ENCODE data around the gene RHPN2.

The RHPN2 gene

GRCh38 chr19:33064792-33065550, at the start of gene RHPN2:
RHPN2 (minus strand) TSS chr19:33064888; CDS start chr19:33064852, 36 bp downstream.
- Mint-ChIP-seq H3K4me1 (peaks cover 14% of the 10 kb centered on the region), H3K9me3 (no peaks in the 10 kb centered on the region), H3K4me3 (peak within 1 kb of the TSS; percentile 81), H3K27me3 (ENCODE audit: low read depth, poor library complexity) (peaks cover 66% of the 10 kb centered on the region), H3K36me3 (ENCODE audit: low read depth) (no peaks in the 10 kb centered on the region), H3K27ac (no peak within 1 kb of the TSS)
- TF ChIP-seq, protein P1, sequence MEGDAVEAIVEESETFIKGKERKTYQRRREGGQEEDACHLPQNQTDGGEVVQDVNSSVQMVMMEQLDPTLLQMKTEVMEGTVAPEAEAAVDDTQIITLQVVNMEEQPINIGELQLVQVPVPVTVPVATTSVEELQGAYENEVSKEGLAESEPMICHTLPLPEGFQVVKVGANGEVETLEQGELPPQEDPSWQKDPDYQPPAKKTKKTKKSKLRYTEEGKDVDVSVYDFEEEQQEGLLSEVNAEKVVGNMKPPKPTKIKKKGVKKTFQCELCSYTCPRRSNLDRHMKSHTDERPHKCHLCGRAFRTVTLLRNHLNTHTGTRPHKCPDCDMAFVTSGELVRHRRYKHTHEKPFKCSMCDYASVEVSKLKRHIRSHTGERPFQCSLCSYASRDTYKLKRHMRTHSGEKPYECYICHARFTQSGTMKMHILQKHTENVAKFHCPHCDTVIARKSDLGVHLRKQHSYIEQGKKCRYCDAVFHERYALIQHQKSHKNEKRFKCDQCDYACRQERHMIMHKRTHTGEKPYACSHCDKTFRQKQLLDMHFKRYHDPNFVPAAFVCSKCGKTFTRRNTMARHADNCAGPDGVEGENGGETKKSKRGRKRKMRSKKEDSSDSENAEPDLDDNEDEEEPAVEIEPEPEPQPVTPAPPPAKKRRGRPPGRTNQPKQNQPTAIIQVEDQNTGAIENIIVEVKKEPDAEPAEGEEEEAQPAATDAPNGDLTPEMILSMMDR (IDR thresholded peaks at IDR 0.05) = no peak
- DNase-seq = peak; percentile 80

DNA sequence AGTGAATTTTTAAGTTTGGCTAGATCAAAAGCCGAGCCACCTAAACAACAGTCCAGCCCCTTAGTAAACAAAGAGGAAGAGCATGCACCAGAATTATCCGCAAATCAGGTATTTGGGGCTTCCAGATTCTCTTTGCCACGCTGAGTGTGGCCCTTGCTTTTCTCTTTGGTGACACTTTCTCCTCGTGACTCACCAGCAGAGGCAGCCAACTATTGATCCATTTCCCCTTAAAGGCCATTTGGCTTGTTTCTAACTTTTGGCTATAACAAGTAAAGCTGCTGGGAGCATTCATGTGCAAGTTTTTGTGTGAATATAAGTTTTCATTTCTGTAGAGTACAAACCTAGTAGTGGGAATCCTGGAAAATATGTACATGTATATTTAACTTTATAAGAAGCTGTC, 49.6 kb upstream of the RHPN2 start:
- Mint-ChIP-seq H3K27me3 (ENCODE audit: low read depth, poor library complexity) (peaks cover 4% of the 10 kb centered on the region), H3K4me3 (no peak overlapping the region), H3K36me3 (ENCODE audit: low read depth) (peaks cover 74% of the 10 kb centered on the region), H3K4me1 (no peaks in the 10 kb centered on the region), H3K27ac (no peak overlapping the region), H3K9me3 (no peaks in the 10 kb centered on the region)
- TF ChIP-seq, protein P1 (IDR thresholded peaks at IDR 0.05) = no peak
- DNase-seq = no peak

DNA sequence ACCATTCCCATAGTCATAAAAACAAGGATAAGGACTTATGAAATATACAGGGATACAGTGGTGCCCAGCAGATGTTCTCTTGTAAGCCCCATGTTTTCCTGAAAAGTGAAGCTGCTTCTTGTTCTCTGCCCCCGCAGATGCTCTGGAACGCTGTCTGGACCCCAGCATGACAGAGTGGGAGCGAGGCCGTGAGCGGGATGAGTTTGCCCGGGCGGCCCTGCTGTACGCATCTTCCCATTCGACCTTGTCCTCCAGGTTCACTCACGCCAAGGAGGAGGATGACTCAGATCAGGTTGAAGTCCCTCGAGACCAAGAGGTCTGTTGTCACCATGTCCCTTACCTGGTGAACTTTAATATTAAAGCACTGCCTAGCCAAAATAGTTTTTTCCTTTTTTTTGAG, 46.9 kb upstream of the RHPN2 start:
- no peak overlapping the region for H3K27ac Mint-ChIP-seq
- no peaks in the 10 kb centered on the region for H3K9me3 Mint-ChIP-seq
- peaks cover 66% of the 10 kb centered on the region for H3K36me3 Mint-ChIP-seq (ENCODE audit: low read depth)
- no peaks in the 10 kb centered on the region for H3K4me1 Mint-ChIP-seq
- TF ChIP-seq, protein P1 (IDR thresholded peaks at IDR 0.05) = no peak
- H3K27me3 Mint-ChIP-seq (ENCODE audit: low read depth, poor library complexity) = peaks cover 4% of the 10 kb centered on the region
- DNase-seq = no peak
- no peak overlapping the region for H3K4me3 Mint-ChIP-seq

- H3K36me3 Mint-ChIP-seq (ENCODE audit: low read depth) = peaks cover 58% of the 10 kb centered on the region
- H3K9me3 Mint-ChIP-seq = no peaks in the 10 kb centered on the region
- no peaks in the 10 kb centered on the region for H3K4me1 Mint-ChIP-seq
- H3K4me3 Mint-ChIP-seq = no peak overlapping the region
- DNase-seq = no peak
- H3K27ac Mint-ChIP-seq = peak overlapping the region; percentile 87
- TF ChIP-seq, protein P1 (IDR thresholded peaks at IDR 0.05) = no peak
- no peaks in the 10 kb centered on the region for H3K27me3 Mint-ChIP-seq (ENCODE audit: low read depth, poor library complexity)
Measured at GRCh38 chr19:33110137-33110910, 45.6 kb upstream of the RHPN2 start.

DNA sequence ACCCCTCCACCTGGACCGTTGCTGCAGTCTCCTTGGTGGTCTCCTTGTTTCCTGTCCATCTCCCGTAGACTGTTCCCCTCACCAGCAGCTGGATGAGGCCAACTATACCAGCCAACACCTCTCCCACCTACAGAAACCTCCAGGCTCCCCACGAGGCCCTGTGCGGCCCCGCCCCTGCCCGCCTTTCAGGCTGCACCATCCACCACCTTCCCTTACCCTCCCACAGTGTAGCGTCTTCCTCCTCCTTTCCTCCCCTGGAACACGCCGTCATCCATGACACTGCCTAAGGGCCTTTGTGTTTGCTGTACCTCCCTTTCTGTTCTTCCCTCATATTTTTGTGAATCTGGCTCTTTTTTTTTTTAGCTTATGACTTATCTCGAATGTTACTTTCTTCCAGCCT, 43.5 kb upstream of the RHPN2 start:
- TF ChIP-seq, protein P1 (IDR thresholded peaks at IDR 0.05) = no peak
- H3K27me3 Mint-ChIP-seq (ENCODE audit: low read depth, poor library complexity) = no peaks in the 10 kb centered on the region
- no peaks in the 10 kb centered on the region for H3K4me1 Mint-ChIP-seq
- peak overlapping the region; percentile 9 for H3K27ac Mint-ChIP-seq
- peaks cover 61% of the 10 kb centered on the region for H3K36me3 Mint-ChIP-seq (ENCODE audit: low read depth)
- no peaks in the 10 kb centered on the region for H3K9me3 Mint-ChIP-seq
- no peak for DNase-seq
- H3K4me3 Mint-ChIP-seq = no peak overlapping the region
